Left ventricle myocardium inferior (tissue), 1 donor: ENCODE results near the gene SPEF1. TPM values are rescaled to one million over a fixed set of nuclear protein-coding genes. Genes with fewer than 3 reads are reported as not detected.

Experiments
- DNase-seq: peaks from one replicate; pipeline ENCODE4 v3.0.0-alpha.2; 2020
- H3K27ac ChIP-seq: fragments of 200-600 bp; replicated peaks from 2 replicates; pipeline ENCODE4 v1.8.0; 2021
- H3K27me3 ChIP-seq: fragments of 200-600 bp; 2 replicates; pipeline ENCODE4 v1.8.0; 2021; ENCODE audit warnings: low read depth
- H3K36me3 ChIP-seq: fragments of 200-600 bp; 2 replicates; pipeline ENCODE4 v1.8.0; 2021
- H3K4me1 ChIP-seq: fragments of 200-600 bp; 2 replicates; pipeline ENCODE4 v1.8.0; 2021
- H3K4me3 ChIP-seq: fragments of 200-600 bp; 2 replicates; pipeline ENCODE4 v1.8.0; 2021; ENCODE audit warnings: mild to moderate bottlenecking, moderate library complexity
- H3K9me3 ChIP-seq: fragments of 200-600 bp; replicated peaks from 2 replicates; pipeline ENCODE4 v1.8.0; 2021
- intact Hi-C: fragments of 100-400 bp; cut with micrococcal nuclease; formaldehyde crosslinking; loops from one replicate; pipeline ENCODE4 v1.11.0; 2022
- total RNA-seq: library from RNA; stranded (reverse); fragmentation: NEBNext Ultra II Directional; extraction: Animal tissue kit (Norgen Biotek cat#: 25700); gene quantifications from one replicate; pipeline ENCODE4 v1.2.1, GENCODE V29; 2021
- TF ChIP-seq, protein P1 (sequence below): fragments of 200-600 bp; IDR thresholded peaks from 2 replicates; pipeline ENCODE4 v1.8.0; 2021; ENCODE audit warnings: antibody characterized with exemption, mild to moderate bottlenecking, borderline replicate concordance
- donor health status: DM: no; HTN: yes; CAD: no; lungs with severe emphysema.

SPEF1 gene
- total RNA-seq, 1 donor from 2014 or later = 0.33 TPM

DNA sequence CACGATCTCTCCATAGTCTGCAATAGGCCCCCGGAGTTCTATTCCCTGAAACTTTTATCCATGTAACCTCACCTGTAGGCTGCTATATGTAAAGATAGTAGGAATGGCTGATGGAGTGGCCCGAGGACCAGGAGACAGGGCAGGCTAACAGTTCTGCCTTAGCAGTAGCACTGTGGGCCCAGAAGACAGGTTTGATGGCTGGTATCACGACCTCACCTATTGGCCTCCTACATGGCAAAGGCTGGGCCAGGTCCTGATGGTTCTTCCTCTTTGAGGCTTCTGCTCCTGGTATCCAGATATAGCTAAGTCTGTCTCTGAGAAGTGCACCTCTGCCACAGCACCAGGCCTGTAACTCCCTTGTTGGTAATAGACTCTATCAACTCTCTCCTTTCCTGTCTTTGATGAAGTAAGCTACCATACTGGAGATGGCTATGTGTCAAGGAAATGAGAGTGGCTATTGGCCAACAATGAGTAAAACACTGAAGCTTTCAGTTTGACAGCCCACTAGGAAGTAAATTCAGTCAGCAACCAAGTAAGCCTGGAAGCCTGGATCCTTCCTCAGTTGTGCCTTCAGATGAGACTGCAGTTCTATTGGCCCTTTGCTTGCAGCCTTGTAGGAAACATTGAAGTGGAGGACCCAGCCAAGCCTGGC, 5.7 kb downstream of the SPEF1 start:
- TF ChIP-seq, protein P1, sequence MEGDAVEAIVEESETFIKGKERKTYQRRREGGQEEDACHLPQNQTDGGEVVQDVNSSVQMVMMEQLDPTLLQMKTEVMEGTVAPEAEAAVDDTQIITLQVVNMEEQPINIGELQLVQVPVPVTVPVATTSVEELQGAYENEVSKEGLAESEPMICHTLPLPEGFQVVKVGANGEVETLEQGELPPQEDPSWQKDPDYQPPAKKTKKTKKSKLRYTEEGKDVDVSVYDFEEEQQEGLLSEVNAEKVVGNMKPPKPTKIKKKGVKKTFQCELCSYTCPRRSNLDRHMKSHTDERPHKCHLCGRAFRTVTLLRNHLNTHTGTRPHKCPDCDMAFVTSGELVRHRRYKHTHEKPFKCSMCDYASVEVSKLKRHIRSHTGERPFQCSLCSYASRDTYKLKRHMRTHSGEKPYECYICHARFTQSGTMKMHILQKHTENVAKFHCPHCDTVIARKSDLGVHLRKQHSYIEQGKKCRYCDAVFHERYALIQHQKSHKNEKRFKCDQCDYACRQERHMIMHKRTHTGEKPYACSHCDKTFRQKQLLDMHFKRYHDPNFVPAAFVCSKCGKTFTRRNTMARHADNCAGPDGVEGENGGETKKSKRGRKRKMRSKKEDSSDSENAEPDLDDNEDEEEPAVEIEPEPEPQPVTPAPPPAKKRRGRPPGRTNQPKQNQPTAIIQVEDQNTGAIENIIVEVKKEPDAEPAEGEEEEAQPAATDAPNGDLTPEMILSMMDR = no peak
- Histone ChIP-seq H3K4me3 (no peak overlapping the region), H3K27ac (no peak overlapping the region), H3K9me3 (no peaks in the 10 kb centered on the region), H3K4me1 (peaks cover 18% of the 10 kb centered on the region), H3K27me3 (no peaks in the 10 kb centered on the region), H3K36me3 (no peaks in the 10 kb centered on the region)
- DNase-seq = no peak
- intact Hi-C loops = no loop called here

DNA sequence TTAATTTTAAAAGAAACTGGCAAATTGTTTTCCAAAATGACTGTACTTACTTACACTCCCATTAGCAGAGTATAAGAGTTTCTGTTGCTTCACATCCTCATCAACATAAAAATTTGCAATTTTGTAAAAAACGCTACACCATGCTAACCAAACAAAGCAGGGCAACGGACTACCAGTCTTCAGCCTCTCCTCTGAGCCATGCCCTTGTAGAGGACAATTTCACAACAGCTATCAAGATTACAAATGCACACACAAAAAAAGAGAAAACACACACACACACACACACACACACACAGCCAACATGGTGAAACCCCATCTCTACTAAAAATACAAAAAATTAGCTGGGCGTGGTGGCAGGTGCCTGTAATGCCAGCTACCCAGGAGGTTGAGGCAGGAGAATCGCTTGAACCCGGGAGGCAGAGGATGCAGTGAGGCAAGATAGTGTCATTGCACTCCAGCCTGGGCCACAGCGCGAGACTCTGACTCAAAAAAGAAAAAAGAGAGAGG, 9.6 kb downstream of the SPEF1 start:
- intact Hi-C loops = no loop called here
- no peaks in the 10 kb centered on the region for H3K36me3 ChIP-seq
- no peaks in the 10 kb centered on the region for H3K27me3 ChIP-seq
- H3K9me3 ChIP-seq = no peaks in the 10 kb centered on the region
- DNase-seq = no peak
- no peak overlapping the region for H3K4me3 ChIP-seq
- H3K4me1 ChIP-seq = peaks cover 22% of the 10 kb centered on the region
- TF ChIP-seq, protein P1 = no peak
- H3K27ac ChIP-seq = no peak overlapping the region

DNA sequence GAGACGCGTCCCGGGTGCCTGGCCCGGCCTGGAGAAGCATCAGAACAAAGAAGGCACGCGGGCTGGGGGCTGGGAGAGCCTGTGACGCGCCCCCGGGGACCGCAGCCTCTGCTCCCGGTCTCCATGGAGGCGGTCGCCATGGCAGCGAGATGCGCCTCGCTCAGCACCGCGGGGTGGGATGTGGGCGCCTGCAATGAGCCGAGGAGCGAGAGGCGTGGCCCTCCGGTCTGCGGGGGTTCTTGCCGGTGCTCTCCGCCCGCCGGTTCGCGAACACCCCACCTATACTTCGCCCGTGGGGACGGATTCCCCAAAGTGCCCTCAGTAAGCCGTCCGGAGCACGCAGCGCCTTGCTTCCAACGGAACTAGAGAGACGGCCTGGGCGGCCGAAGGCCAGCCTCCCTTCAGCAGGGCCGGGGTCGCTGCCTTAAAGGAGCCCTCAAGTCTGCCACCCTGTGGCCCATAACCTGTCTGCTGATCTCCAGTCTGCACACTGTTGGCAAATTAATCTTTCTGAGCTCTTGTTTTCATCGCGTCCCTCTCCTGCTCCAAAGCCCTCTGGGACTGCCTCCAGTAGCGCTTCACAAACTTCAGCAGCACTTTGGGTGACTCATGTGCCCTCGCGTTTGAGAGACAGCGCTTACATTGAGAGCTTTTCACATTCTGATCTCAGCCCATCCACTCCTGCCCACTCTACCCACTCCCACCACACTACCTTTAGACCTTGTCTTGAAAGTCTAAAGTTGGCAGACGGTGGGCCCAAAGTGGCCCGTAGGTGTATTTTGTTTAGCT, 12.7 kb downstream of the SPEF1 start:
- intact Hi-C loops = no loop called here
- Histone ChIP-seq H3K4me1 (peaks cover 37% of the 10 kb centered on the region), H3K27ac (peak overlapping the region; percentile 87), H3K36me3 (no peaks in the 10 kb centered on the region), H3K27me3 (no peaks in the 10 kb centered on the region), H3K4me3 (peak overlapping the region; percentile 79), H3K9me3 (no peaks in the 10 kb centered on the region)
- TF ChIP-seq, protein P1 = peak; percentile 70
- peak; percentile 73 for DNase-seq

DNA sequence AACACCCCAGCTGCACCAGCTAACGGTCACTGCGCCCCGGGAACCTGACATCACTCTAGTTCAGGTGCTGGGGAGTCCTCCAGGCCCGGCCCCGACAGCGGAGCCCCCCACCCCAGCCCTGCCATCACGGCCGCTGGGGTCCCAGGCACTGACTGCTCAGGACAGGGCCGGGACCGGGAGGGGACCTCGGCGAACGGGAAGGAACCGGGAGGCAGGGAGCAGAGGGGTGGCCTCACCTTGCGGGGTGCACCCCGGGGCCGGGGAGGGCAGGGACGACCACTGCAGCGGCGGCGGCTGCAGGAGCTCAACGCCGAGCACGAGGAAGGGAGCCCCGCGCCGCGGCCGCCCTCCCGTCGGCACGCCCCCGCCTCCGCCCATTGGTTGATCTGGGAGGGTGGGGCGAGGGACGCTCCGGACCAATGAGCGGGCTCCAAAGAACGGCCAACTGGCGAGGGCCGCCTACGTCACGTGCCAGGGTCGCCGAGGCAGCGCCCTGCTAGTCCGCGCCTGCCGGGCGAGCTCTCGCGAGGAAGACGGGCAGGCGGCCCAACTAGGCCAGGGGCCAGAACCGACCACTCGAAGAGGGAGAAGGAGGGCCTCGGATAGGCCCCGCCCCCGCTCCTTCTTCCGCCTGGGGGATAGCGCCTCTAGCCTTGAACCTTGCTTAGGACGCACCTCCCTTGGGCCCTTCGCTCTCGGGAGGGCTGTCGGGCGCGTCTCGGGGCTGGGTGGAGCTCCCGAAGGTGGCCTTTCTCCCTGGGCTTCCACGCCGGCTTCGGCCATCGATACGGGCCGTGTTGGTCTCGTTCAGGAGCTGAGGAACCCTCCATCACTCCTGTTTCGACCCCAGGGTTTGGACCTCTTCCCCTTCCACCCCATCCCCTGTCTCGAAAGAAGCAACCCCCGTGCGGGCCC, 13.6 kb downstream of the SPEF1 start, which contains the start of gene ADISSP:
Gene ADISSP, minus strand, starts transcription at position 327 of the 915 bp plus-strand sequence. CDS start 7,653 bp downstream, outside the sequence.
- Histone ChIP-seq H3K9me3 (no peaks in the 10 kb centered on the region), H3K4me3 (peak within 1 kb of the TSS; percentile 79), H3K4me1 (peaks cover 37% of the 10 kb centered on the region), H3K27me3 (no peaks in the 10 kb centered on the region), H3K36me3 (no peaks in the 10 kb centered on the region), H3K27ac (peak within 1 kb of the TSS; percentile 87)
- DNase-seq = peak; percentile 99
- TF ChIP-seq, protein P1 = no peak
- intact Hi-C loops = no loop called here

DNA sequence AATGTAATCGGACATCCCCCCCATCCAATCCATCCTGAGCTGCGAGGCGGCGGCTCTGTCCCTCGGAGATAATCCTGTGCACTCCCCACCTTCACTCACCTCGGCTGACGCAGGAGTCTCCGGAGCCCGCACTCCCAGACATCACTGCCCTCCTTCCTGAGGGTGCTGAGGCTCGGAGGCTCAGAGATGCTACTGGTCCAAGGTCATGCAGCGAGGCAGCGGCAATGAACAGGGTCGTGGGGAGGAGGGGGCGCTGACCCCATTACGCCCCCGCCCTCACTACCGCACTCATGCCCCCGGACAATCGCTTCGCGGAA, 14.2 kb downstream of the SPEF1 start:
- peaks cover 37% of the 10 kb centered on the region for H3K4me1 ChIP-seq
- DNase-seq = no peak
- no peaks in the 10 kb centered on the region for H3K9me3 ChIP-seq
- intact Hi-C loops = no loop called here
- TF ChIP-seq, protein P1 = no peak
- H3K4me3 ChIP-seq = peak overlapping the region; percentile 79
- H3K27me3 ChIP-seq = no peaks in the 10 kb centered on the region
- H3K27ac ChIP-seq = peak overlapping the region; percentile 87
- H3K36me3 ChIP-seq = no peaks in the 10 kb centered on the region
